Sigmoid colon (tissue), 7 donors: Measurements from ENCODE around the gene ARF3. TPM values are rescaled to one million over a fixed set of nuclear protein-coding genes. Genes with fewer than 3 reads are reported as not detected.
A peak's percentile ranks its signal among the peaks of the same experiment; 100 is the strongest.

Experiments used
- DNase-seq: peaks from one replicate; pipeline ENCODE4 v3.0.0-alpha.2; 2019
- H3K27ac ChIP-seq, 4 donors: fragments of 200-600 bp; sonication (generic); one replicate each; pipeline ENCODE4 v1.5.1; 2016 to 2019; ENCODE audit warnings: mild to moderate bottlenecking in 1 of 4
- H3K27me3 ChIP-seq, 3 donors: fragments of 200-600 bp; sonication (generic); one replicate each; pipeline ENCODE4 v1.5.1; 2019; ENCODE audit warnings: mild to moderate bottlenecking in 1 of 3
- H3K36me3 ChIP-seq, 4 donors: fragments of 200-600 bp; sonication (generic); one replicate each; pipeline ENCODE4 v1.5.1; 2016 to 2019
- H3K4me1 ChIP-seq, 4 donors: fragments of 200-600 bp; sonication (generic); one replicate each; pipeline ENCODE4 v1.5.1; 2017 to 2019
- H3K4me3 ChIP-seq, 4 donors: fragments of 200-600 bp; sonication (generic); one replicate each; pipeline ENCODE4 v1.5.1; 2017 to 2019; ENCODE audit warnings: mild to moderate bottlenecking in 2 of 4, moderate library complexity in 1 of 4
- H3K9me3 ChIP-seq, 4 donors: fragments of 200-600 bp in 3 of 4; sonication (generic) in 3 of 4; one replicate each; pipeline versions ENCODE4 v1.5.1 to v1.6.1; 2013 to 2019
- CTCF ChIP-seq, 4 experiments: fragments of 450-650 bp in 3 of 4; fragments of 200-600 bp in 1 of 4; IDR thresholded peaks; one replicate each; pipeline ENCODE4 v1.5.1; 2016 to 2019; ENCODE audit warnings: antibody characterized with exemption in 4 of 4, mild to moderate bottlenecking in 3 of 4, moderate library complexity in 2 of 4
- EP300 ChIP-seq, 4 donors: sonication (generic); formaldehyde crosslinking; IDR thresholded peaks; one replicate each; pipeline ENCODE4 v1.6.1; 2017; ENCODE audit warnings: antibody characterized with exemption in 4 of 4
- POLR2A ChIP-seq, 2 donors: fragments of 450-650 bp; IDR thresholded peaks; one replicate each; pipeline ENCODE4 v1.6.1; 2016; ENCODE audit warnings: antibody characterized with exemption in 2 of 2, mild to moderate bottlenecking in 2 of 2, moderate library complexity in 2 of 2
- POLR2AphosphoS5 ChIP-seq, 4 donors: sonication (generic); formaldehyde crosslinking; IDR thresholded peaks; one replicate each; pipeline ENCODE4 v1.6.1; 2017; ENCODE audit warnings: antibody characterized with exemption in 4 of 4
- WGBS, 2 donors: extraction: QIAGEN DNeasy Blood & Tissue Kit; methylation state at CpG; one replicate each; pipeline ENCODE4 v1.1.7; 2013; 5-methylcytosine and 5-hydroxymethylcytosine counted together
- intact Hi-C: fragments of 100-400 bp; cut with DNase I; formaldehyde crosslinking; loops from one replicate; pipeline ENCODE4 v1.15.1; 2023
- polyA plus RNA-seq, 3 donors: library from polyadenylated mRNA; stranded (reverse); fragments of 200-250 nt; gene quantifications; one replicate each; pipeline ENCODE4 v1.2.3, GENCODE V29; 2013
- total RNA-seq, 4 donors: library from RNA; depleted of rRNA; stranded (reverse); fragments of >200 nt; gene quantifications; one replicate each; pipeline ENCODE4 v1.1.0, GENCODE V29; 2016
- donor health status: healthy with polysubstance abuse.
- donor health status: Bipolar disorder and iron deficiency.
- donor health status: healthy.

The ARF3 gene
- total and polyA plus RNA-seq, 7 donors, result 37.9 to 161 (median 61.0) TPM

DNA sequence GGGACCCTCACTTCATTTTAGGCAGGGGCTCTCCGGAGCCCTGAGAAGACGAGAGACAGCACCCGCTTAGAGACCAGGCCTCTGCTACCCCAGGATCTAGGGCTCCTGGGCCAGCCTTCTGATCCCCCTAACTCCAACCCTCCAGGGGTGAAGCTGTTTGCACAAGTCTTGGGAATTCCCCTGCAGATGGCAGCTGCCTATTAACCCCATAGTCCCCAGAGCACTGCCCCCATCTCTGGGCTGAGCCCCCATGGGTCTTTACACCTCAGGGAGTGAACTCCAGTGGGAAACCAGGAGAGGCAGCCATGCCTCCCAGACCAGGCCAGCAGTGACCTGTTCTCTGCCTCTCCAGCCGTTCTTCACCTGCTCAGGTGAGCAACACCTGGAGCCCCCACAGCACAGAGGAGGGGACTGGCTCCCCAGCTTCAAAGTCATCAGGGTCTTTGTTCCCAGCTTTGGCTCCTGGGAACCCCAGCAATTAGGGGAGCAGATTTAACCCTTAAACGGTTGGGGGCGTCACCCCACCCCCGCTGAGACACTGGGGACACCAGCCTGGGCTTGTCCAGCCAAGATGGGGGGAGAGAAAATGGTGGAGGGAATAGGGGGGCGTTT, 12.0 kb upstream of the ARF3 start:
- Histone ChIP-seq H3K4me3 (no peak overlapping the region), H3K27me3 (peaks cover 33 to 54% (median 46%) of the 10 kb centered on the region in 3 donors), H3K36me3 (no peaks in the 10 kb centered on the region), H3K27ac (peak overlapping the region in 1 of 4 donors; percentile 22), H3K9me3 (no peaks in the 10 kb centered on the region), H3K4me1 (peaks cover 0 to 28% (median 24%) of the 10 kb centered on the region in 4 donors)
- TF ChIP-seq CTCF (IDR thresholded peaks at IDR 0.05) (no peak), POLR2A (IDR thresholded peaks at IDR 0.05) (no peak), EP300 (IDR thresholded peaks at IDR 0.05) (no peak), POLR2AphosphoS5 (IDR thresholded peaks at IDR 0.05) (no peak)
- intact Hi-C loops, result no loop called here
- no peak for DNase-seq
- 30 to 53% methylated on average over 8 of the region's 8 CpGs for WGBS, 2 donors

DNA sequence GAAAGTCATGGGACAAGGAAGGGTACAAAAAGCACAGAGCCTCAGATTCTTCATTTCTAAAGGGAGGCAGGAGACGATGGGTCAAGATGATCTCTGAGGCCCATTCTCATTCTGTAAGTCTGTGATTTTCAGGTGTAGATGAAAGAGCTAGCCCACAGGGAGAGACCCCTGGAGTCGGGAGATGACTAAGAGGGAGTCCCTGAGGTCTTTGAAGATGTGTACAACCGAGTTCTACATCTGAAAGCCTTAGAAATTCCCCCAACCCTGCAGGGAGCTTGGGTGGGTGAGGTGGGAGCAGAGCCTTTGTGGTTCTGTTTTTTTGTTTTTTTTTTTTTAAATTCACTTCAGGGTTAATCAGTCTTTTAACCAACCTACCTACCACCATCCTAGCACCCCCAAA, 11.2 kb upstream of the ARF3 start:
- peaks cover 25 to 46% (median 38%) of the 10 kb centered on the region in 3 donors for H3K27me3 ChIP-seq
- no peak for DNase-seq
- intact Hi-C loops, result no loop called here
- no peaks in the 10 kb centered on the region for H3K36me3 ChIP-seq
- no peak overlapping the region for H3K27ac ChIP-seq
- peaks cover 0 to 28% (median 24%) of the 10 kb centered on the region in 4 donors for H3K4me1 ChIP-seq
- WGBS, 2 donors, result 63 to 78% methylated on average over 3 of the region's 3 CpGs
- H3K9me3 ChIP-seq, result no peaks in the 10 kb centered on the region
- TF ChIP-seq POLR2AphosphoS5 (IDR thresholded peaks at IDR 0.05), result no peak
- no peak for TF ChIP-seq CTCF (IDR thresholded peaks at IDR 0.05)
- no peak for TF ChIP-seq EP300 (IDR thresholded peaks at IDR 0.05)
- TF ChIP-seq POLR2A (IDR thresholded peaks at IDR 0.05), result no peak
- no peak overlapping the region for H3K4me3 ChIP-seq

DNA sequence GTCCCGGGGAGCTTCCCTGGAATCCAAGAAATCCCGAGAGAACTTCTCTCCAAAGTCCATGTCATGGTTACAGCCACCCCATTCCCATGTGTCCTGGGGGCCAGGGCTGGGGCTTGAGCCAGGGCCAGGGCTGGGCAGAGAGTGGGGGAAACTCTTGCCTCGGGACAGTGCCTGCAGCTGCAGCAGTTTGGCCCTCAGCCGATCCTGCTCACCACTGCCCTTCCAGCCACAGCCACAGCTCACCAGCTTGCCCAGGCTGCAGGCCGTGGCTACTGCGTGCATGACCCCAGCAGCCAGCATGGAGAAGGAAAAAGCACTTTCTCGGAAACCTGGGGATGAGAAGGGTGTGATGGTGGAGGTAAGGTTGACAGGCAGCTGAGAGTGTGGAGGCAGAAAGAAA, 10.7 kb upstream of the ARF3 start:
- H3K27ac ChIP-seq, result no peak overlapping the region
- no peak for TF ChIP-seq POLR2AphosphoS5 (IDR thresholded peaks at IDR 0.05)
- TF ChIP-seq CTCF (IDR thresholded peaks at IDR 0.05), result no peak
- H3K27me3 ChIP-seq, result peaks cover 23 to 42% (median 33%) of the 10 kb centered on the region in 3 donors
- no peaks in the 10 kb centered on the region for H3K36me3 ChIP-seq
- no peaks in the 10 kb centered on the region for H3K9me3 ChIP-seq
- intact Hi-C loops, result no loop called here
- H3K4me3 ChIP-seq, result no peak overlapping the region
- DNase-seq, result no peak
- peaks cover 0 to 28% (median 24%) of the 10 kb centered on the region in 4 donors for H3K4me1 ChIP-seq
- 77 to 82% methylated on average over 7 of the region's 7 CpGs for WGBS, 2 donors

DNA sequence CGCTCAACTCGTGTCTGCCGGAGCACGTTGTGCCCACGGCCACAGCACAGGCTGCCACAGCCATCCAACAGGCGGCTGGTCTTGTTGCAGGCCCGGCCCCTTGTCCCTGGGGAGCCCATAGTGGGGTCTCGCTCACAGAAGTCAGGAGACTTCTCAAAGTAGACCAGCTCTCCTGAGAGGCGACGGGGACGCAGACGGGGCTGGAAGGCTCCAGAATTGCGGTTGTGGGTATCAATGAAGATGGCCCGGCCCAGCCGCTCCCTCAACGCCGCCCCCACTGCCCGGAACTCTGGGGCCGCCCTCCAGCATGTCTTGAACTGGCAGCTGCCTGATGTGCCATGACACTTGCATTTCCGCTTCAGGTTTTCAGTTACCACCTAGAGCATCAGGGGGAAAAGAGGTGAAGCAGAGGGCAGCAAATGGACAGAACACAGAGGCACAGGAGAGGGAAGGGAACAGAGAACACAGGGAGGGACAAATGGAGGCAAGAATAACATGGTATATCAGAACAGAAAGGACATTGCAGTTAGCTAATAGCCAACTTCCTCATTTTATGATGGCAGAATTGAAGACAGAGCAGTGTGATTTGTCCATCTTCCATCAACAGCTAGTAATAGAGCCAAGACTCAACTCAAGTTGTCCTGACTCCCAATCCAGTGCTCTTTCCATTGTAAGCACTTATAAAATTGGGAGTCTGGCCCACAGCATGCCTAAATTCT, 9.0 kb upstream of the ARF3 start:
- peaks cover 11 to 25% (median 17%) of the 10 kb centered on the region in 3 donors for H3K27me3 ChIP-seq
- WGBS, 2 donors, result 79 to 85% methylated on average over 20 of the region's 20 CpGs

More for the DNA sequence above, 9.0 kb upstream of the ARF3 start:
- no peak for DNase-seq
- Histone ChIP-seq H3K4me1 (peaks cover 0 to 17% (median 14%) of the 10 kb centered on the region in 4 donors), H3K9me3 (no peaks in the 10 kb centered on the region), H3K27ac (no peak overlapping the region), H3K4me3 (no peak overlapping the region), H3K36me3 (no peaks in the 10 kb centered on the region)
- intact Hi-C loops, result no loop called here
- TF ChIP-seq POLR2A (IDR thresholded peaks at IDR 0.05) (no peak), POLR2AphosphoS5 (IDR thresholded peaks at IDR 0.05) (no peak), CTCF (IDR thresholded peaks at IDR 0.05) (no peak), EP300 (IDR thresholded peaks at IDR 0.05) (no peak)
